Smooth muscle cell (in vitro differentiated cells): ENCODE results near the gene CRACR2B. TPM values are rescaled to one million over a fixed set of nuclear protein-coding genes. Genes with fewer than 3 reads are reported as not detected.

Experiments used
- DNase-seq: peaks from one replicate; lab custom pipeline; 2025; ENCODE audit not compliant: unreplicated experiment; lab: John Stamatoyannopoulos, UW
- H2AFZ ChIP-seq: fragments of 200-600 bp; sonication (generic); 2 replicates; pipeline ENCODE4 v1.6.0; 2016; ENCODE audit warnings: antibody characterized with exemption, low read depth, mild to moderate bottlenecking
- H3F3A ChIP-seq: fragments of 200-600 bp; sonication (generic); 2 replicates; pipeline ENCODE4 v1.6.0; 2017; ENCODE audit warnings: antibody characterized with exemption, low read depth
- H3K27ac ChIP-seq: fragments of 200-600 bp; sonication (generic); 2 replicates; pipeline ENCODE4 v1.5.1; 2016; ENCODE audit warnings: low read depth, mild to moderate bottlenecking
- H3K27me3 ChIP-seq: fragments of 200-600 bp; sonication (generic); 2 replicates; pipeline ENCODE4 v1.6.1; 2016; ENCODE audit warnings: low read depth, mild to moderate bottlenecking
- H3K36me3 ChIP-seq: fragments of 200-600 bp; sonication (generic); 2 replicates; pipeline ENCODE4 v1.5.1; 2016; ENCODE audit warnings: low read depth
- H3K4me1 ChIP-seq: fragments of 200-600 bp; sonication (generic); 2 replicates; pipeline ENCODE4 v1.5.1; 2016; ENCODE audit warnings: low read depth
- H3K4me2 ChIP-seq: fragments of 200-600 bp; sonication (generic); 2 replicates; pipeline ENCODE4 v1.6.0; 2016; ENCODE audit warnings: mild to moderate bottlenecking
- H3K4me3 ChIP-seq: fragments of 200-600 bp; sonication (generic); 2 replicates; pipeline ENCODE4 v1.5.1; 2016; ENCODE audit warnings: mild to moderate bottlenecking
- H3K79me2 ChIP-seq: fragments of 200-600 bp; sonication (generic); 2 replicates; pipeline ENCODE4 v1.6.0; 2016; ENCODE audit warnings: low read depth, mild to moderate bottlenecking
- H3K9ac ChIP-seq: fragments of 200-600 bp; sonication (generic); 2 replicates; pipeline ENCODE4 v1.6.0; 2016; ENCODE audit warnings: low read depth
- H3K9me3 ChIP-seq: fragments of 200-600 bp; sonication (generic); replicated peaks from 2 replicates; pipeline ENCODE4 v1.5.1; 2016; ENCODE audit warnings: low read depth
- H4K20me1 ChIP-seq: fragments of 200-600 bp; sonication (generic); 2 replicates; pipeline ENCODE4 v1.6.0; 2016; ENCODE audit warnings: low read depth
- CTCF ChIP-seq: fragments of 200-600 bp; sonication (generic); IDR thresholded peaks from 2 replicates; pipeline ENCODE4 v1.5.1; 2017; ENCODE audit warnings: borderline replicate concordance, mild to moderate bottlenecking, antibody characterized with exemption; ENCODE audit not compliant: insufficient read depth, poor library complexity, severe bottlenecking
- WGBS: methylation state at CpG from one replicate; pipeline ENCODE4 v1.1.7; 2016; ENCODE audit warnings: low lambda C conversion rate; 5-methylcytosine and 5-hydroxymethylcytosine counted together
- polyA plus RNA-seq: library from polyadenylated mRNA; unstranded; fragments of >200 nt; fragmentation: Nextera tagmentation; extraction: Ambion mirVana; gene quantifications from 2 replicates; pipeline ENCODE4 v1.2.1, GENCODE V29; 2016
- total RNA-seq: library from RNA; depleted of rRNA; stranded (reverse); fragments of >200 nt; gene quantifications from 2 replicates; pipeline ENCODE4 v1.2.3, GENCODE V29; 2014

The CRACR2B gene
- total and polyA plus RNA-seq, 2 experiments from 2014 or later = 0.10 to 0.36 TPM

GRCh38 chr11:787084-787675 lies 40.5 kb upstream of the CRACR2B start:
- Histone ChIP-seq H3K27ac (no peak overlapping the region), H3K27me3 (no peaks in the 10 kb centered on the region), H3K4me2 (no peak overlapping the region), H4K20me1 (peaks cover 19% of the 10 kb centered on the region), H3K36me3 (no peaks in the 10 kb centered on the region), H3K9me3 (no peaks in the 10 kb centered on the region), H3K4me1 (peaks cover 2% of the 10 kb centered on the region), H3K79me2 (no peaks in the 10 kb centered on the region), H3K9ac (no peak overlapping the region), H3F3A (peaks cover 5% of the 10 kb centered on the region), H2AFZ (no peak overlapping the region), H3K4me3 (no peak overlapping the region)
- TF ChIP-seq CTCF = no peak
- no peak for DNase-seq
- 93% methylated on average over 13 of the region's 24 CpGs for WGBS

- Histone ChIP-seq H3K4me3 (no peak overlapping the region), H4K20me1 (peaks cover 10% of the 10 kb centered on the region), H3K79me2 (no peaks in the 10 kb centered on the region), H3K4me2 (no peak overlapping the region), H3K4me1 (peaks cover 2% of the 10 kb centered on the region), H3K27ac (no peak overlapping the region), H3K9ac (no peak overlapping the region), H3K9me3 (no peaks in the 10 kb centered on the region), H3K36me3 (no peaks in the 10 kb centered on the region), H2AFZ (no peak overlapping the region), H3K27me3 (no peaks in the 10 kb centered on the region), H3F3A (peaks cover 5% of the 10 kb centered on the region)
- no peak for TF ChIP-seq CTCF
- no peak for DNase-seq
- 89% methylated on average over 26 of the region's 28 CpGs for WGBS
Measured at GRCh38 chr11:788009-788640, 39.6 kb upstream of the CRACR2B start.

GRCh38 chr11:788953-789940 lies 38.5 kb upstream of the CRACR2B start:
- no peak overlapping the region for H3K4me3 ChIP-seq
- peaks cover 7% of the 10 kb centered on the region for H4K20me1 ChIP-seq
- no peaks in the 10 kb centered on the region for H3K27me3 ChIP-seq
- H3K27ac ChIP-seq = no peak overlapping the region
- H3K9me3 ChIP-seq = no peaks in the 10 kb centered on the region
- 68% methylated on average over 27 of the region's 31 CpGs for WGBS
- no peak overlapping the region for H2AFZ ChIP-seq
- H3K4me2 ChIP-seq = no peak overlapping the region
- no peak overlapping the region for H3K9ac ChIP-seq
- no peaks in the 10 kb centered on the region for H3K79me2 ChIP-seq
- peaks cover 5% of the 10 kb centered on the region for H3F3A ChIP-seq
- no peak for TF ChIP-seq CTCF
- DNase-seq = no peak
- H3K4me1 ChIP-seq = no peaks in the 10 kb centered on the region
- H3K36me3 ChIP-seq = no peaks in the 10 kb centered on the region
